Measurements from ENCODE around the gene AGAP3.
"Not testable (repeated sequence)": the region's sequence is repeated elsewhere in the genome, so short reads cannot be mapped to it uniquely, and the experiment has no call there.

The AGAP3 gene

DNA sequence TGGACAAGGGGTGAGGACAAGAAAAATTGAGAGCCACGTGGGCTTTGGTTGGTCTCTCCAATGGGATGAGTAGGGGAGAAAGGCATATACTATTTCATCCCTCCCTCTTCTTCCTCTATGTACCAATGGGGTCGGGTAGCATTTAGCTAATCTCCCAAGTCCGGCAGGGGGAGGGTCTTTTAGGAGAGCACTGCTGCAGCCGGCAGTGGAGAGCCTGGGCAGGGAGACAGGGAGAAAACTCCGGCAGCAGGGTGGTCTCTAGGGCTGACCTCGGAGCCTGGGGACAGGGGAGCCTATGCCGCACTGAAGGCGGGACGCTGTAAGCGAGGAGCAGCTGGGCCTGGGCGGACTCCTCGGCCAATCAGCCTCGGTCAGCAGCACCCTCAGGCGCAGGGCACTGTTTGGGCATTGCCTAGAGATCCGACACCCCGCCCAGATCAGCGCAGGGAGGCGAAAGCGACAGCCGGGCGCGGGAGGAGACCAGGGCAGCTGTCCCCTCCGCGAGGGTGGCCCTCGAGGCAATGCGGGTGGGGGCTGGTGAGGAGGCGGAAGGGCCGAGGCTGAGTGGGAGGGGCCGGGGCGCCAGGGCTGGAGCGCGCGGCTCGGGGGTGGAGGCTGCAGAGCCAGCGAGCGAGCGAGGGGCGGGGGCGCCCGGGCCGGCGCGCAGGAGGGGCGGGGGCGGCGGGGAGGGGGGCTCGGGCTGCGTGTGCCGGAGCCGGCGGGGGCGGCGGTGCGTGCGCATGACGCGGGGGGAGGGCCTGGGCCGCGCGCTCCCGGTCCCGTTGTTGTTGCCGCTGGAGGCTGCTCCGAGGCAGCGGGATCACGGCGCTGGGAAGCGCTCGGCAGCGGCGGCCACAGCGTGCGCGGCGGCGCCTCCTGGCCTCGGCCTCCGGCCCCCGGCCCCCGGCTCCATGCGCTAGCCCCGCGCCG, at the start of gene AGAP3:
AGAP3 (plus strand) TSS at position 785 of the 930 bp plus-strand sequence. CDS start 267 bp downstream, outside the sequence.
- ATAC-seq, result peak; percentile 58
- peak within 1 kb of the TSS; percentile 92 for H3K4me3 Mint-ChIP-seq
- H3K4me1 Mint-ChIP-seq, result peaks cover 58% of the 10 kb centered on the region

DNA sequence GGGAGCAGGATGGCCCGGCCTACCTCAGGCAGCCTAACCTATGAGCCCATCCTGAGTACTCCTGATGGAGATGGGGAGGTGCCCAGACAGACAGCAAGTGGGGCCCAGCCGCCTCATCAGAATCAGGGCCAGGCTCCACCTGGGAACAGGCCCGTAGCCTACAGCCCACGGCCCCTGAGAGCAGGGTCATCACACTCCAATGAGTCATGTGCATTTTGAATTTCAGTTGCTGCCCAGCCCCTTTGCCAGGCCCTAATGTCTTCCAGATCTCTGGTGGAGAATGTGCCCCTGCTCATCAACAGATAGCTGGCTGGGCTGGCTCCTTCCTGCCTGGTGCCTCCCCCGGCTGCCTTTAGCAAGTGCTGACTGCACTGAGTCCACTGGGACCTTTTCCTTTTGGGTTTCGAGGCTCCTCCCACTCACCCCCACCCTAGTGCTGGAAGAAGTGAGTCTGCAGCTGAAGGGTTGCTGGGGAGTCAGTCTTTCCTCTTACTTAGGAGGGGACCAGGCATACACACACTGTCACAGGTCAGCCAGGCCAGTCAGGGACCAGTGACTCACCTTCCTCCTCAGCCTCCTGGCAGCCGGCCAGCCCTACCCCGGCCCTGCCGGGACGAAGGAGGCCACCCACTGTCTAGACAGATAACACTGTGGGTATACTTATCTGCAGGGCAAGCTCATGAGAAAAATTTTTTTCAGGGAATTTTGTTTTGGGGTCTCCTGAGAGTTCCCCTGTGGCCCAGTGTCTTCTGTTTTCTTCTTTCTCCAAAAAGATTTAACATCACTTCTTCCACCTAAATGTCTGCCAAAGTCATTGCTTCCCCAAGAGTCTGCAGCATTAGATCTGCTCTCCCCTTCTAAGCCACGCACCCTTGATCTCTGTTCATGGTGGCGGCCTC, 47.1 kb upstream of the AGAP3 start:
- peaks cover 17% of the 10 kb centered on the region for H3K4me1 Mint-ChIP-seq
- ATAC-seq, result peak; percentile 86
- H3K9me3 Mint-ChIP-seq, result no peaks in the 10 kb centered on the region
- peaks cover 27% of the 10 kb centered on the region for H3K36me3 Mint-ChIP-seq
- no peaks in the 10 kb centered on the region for H3K27me3 Mint-ChIP-seq
- H3K4me3 Mint-ChIP-seq, result no peak overlapping the region
- H3K27ac Mint-ChIP-seq, result peak overlapping the region; percentile 69

More for the DNA sequence above, at the start of gene AGAP3:
- H3K27me3 Mint-ChIP-seq, result no peaks in the 10 kb centered on the region
- H3K27ac Mint-ChIP-seq, result peak within 1 kb of the TSS; percentile 94
- H3K36me3 Mint-ChIP-seq, result no peaks in the 10 kb centered on the region
- no peaks in the 10 kb centered on the region for H3K9me3 Mint-ChIP-seq

DNA sequence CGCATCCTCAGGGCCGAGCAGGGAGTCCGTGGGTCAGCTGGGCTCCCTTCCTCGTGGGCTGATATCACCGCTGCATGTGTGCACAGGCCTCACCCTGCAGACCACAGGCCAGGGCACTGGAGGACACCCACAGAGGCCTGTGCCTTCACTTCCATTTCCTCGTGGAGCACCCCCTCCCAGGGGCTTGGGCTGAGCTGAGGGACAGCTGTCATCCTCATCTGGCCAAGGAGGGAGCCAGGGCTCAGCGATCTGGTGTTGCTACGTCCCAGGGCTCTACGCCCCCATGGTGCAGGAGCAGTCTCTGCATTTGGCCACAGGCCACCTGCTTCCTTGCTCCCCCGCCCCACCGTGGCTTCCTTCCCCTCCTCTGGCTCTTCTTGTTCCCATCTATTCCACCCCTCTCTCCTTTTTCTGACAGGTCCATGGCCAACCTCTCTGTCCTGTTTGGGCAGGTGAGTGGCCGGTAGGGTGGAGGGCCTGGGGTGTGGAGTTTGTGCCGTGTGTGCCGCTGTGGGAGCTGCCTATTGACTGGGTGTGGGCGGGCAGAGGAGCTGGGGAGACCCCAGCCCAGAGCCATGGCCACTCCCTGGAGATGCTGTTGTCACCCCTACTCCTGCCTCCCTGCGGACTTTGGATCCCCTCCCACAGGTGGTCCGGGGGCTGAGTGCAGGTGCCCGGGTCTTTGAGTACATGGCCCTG, 46.3 kb upstream of the AGAP3 start:
- H3K36me3 Mint-ChIP-seq, result peaks cover 27% of the 10 kb centered on the region
- H3K9me3 Mint-ChIP-seq, result no peaks in the 10 kb centered on the region
- peaks cover 17% of the 10 kb centered on the region for H3K4me1 Mint-ChIP-seq
- H3K27ac Mint-ChIP-seq, result peak overlapping the region; percentile 69
- no peak for ATAC-seq
- no peak overlapping the region for H3K4me3 Mint-ChIP-seq
- no peaks in the 10 kb centered on the region for H3K27me3 Mint-ChIP-seq

DNA sequence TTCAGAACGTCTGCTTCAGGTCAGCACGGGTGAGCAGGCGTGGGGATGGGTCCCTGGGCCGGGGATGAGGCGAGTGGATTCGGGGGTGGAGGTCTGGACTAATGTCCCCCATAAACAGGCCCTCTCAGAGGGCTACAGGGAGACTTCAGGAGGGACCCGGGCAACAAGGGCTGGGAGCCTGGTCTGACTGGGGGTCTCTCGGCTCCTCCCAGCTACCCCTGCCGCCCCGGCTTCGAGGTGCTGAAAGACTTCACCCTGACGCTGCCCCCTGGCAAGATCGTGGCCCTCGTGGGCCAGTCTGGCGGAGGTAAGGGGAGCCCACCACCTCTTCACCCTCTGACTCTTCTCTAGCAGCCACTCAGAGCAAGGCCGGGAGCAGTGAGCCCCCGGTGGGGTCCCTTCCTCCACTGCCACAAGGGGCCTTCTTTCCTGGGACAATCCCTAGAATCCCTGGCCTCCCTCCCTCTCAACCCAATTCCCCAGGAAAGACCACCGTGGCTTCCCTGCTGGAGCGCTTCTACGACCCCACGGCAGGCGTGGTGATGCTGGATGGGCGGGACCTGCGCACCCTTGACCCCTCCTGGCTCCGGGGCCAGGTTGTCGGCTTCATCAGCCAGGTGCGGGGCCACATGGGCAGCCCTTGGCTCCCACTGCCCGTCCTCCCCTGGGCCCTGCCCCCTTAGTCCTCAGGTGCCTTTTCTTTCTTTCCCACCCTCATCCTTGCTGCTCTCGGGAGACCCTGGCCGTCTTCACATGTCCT, 45.5 kb upstream of the AGAP3 start:
- no peaks in the 10 kb centered on the region for H3K27me3 Mint-ChIP-seq
- no peaks in the 10 kb centered on the region for H3K9me3 Mint-ChIP-seq
- peaks cover 24% of the 10 kb centered on the region for H3K36me3 Mint-ChIP-seq
- H3K27ac Mint-ChIP-seq, result no peak overlapping the region
- H3K4me1 Mint-ChIP-seq, result peaks cover 17% of the 10 kb centered on the region
- H3K4me3 Mint-ChIP-seq, result no peak overlapping the region
- no peak for ATAC-seq

DNA sequence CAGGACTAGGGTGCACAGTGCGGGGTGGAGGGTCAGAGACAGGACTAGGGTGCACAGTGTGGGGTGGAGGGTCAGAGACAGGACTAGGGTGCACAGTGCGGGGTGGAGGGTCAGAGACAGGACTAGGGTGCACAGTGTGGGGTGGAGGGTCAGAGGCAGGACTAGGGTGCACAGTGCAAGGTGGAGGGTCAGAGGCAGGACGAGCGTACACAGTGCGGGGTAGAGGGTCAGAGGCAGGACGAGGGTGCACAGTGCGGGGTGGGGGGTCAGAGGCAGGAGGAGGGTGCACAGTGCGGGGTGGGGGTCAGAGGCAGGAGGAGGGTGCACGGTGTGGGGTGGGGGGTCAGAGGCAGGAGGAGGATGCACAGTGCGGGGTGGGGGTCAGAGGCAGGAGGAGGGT, 42.8 kb upstream of the AGAP3 start:
- not testable (repeated sequence) for ATAC-seq
- peaks cover 13% of the 10 kb centered on the region for H3K36me3 Mint-ChIP-seq

DNA sequence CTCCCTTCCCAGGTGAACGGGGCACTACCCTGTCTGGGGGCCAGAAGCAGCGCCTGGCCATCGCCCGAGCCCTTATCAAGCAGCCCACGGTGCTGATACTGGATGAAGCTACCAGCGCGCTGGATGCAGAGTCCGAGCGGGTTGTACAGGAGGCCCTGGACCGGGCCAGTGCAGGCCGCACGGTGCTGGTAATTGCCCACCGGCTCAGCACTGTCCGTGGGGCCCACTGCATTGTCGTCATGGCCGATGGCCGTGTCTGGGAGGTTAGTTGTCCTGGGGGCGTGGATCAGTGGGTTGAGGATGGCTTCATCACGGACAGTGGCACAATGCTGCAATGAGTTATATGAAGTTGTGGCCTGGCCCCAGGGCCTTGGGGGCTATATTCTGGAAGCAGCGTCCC, 42.3 kb upstream of the AGAP3 start:
- Mint-ChIP-seq H3K4me3 (no peak overlapping the region), H3K9me3 (no peaks in the 10 kb centered on the region), H3K27me3 (no peaks in the 10 kb centered on the region), H3K27ac (no peak overlapping the region), H3K36me3 (peaks cover 13% of the 10 kb centered on the region), H3K4me1 (peaks cover 19% of the 10 kb centered on the region)
- no peak for ATAC-seq

More for the DNA sequence above, 42.8 kb upstream of the AGAP3 start:
- H3K4me1 Mint-ChIP-seq, result peaks cover 18% of the 10 kb centered on the region
- not testable (repeated sequence) for H3K4me3 Mint-ChIP-seq, H3K27ac Mint-ChIP-seq, H3K27me3 Mint-ChIP-seq, H3K9me3 Mint-ChIP-seq

DNA sequence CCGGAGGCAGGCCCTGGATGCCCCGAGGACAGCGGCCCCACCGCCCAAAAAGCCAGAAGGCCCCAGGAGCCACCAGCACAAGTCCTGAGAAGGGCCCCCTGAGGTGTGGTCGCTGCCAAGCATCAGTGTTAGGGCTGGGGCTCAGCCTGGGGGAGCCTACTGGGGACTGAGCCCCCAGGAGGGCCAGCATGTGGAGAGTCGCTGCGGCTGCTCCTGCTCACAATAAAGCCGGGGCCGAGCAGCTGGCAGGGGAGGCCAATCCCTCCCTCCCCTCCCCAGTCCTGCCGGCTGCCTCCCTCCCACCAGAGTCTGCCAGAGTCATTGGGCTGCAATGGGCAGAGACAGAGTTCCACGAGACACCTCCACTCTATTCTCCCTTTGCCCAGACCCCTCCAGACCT, 41.0 kb upstream of the AGAP3 start:
- ATAC-seq, result no peak
- Mint-ChIP-seq H3K4me1 (peaks cover 6% of the 10 kb centered on the region), H3K27ac (no peak overlapping the region), H3K4me3 (no peak overlapping the region), H3K27me3 (peaks cover 7% of the 10 kb centered on the region), H3K36me3 (peaks cover 13% of the 10 kb centered on the region), H3K9me3 (no peaks in the 10 kb centered on the region)

DNA sequence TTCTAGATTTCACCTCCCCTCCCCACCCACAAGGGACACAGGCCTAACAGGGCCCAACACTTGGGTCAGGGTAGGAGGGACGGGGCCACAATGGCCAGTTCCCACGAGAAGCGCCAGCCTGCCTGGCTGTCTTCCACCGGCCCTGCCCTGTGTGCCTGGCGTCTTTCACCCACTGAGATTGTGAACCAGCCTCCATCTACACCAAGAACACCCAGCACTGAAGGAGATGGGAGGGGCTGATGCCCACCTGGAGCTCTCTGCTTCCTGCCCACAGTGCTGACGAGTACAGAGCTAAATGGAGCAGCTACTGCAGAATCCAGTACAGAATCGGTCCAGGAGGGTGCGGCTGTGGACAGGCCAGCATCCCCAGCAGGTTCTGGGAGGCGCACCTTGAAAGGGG, 40.3 kb upstream of the AGAP3 start:
- ATAC-seq, result no peak
- H3K4me3 Mint-ChIP-seq, result no peak overlapping the region
- H3K27ac Mint-ChIP-seq, result no peak overlapping the region
- peaks cover 13% of the 10 kb centered on the region for H3K36me3 Mint-ChIP-seq
- H3K27me3 Mint-ChIP-seq, result peaks cover 11% of the 10 kb centered on the region
- H3K4me1 Mint-ChIP-seq, result peaks cover 5% of the 10 kb centered on the region
- no peaks in the 10 kb centered on the region for H3K9me3 Mint-ChIP-seq

DNA sequence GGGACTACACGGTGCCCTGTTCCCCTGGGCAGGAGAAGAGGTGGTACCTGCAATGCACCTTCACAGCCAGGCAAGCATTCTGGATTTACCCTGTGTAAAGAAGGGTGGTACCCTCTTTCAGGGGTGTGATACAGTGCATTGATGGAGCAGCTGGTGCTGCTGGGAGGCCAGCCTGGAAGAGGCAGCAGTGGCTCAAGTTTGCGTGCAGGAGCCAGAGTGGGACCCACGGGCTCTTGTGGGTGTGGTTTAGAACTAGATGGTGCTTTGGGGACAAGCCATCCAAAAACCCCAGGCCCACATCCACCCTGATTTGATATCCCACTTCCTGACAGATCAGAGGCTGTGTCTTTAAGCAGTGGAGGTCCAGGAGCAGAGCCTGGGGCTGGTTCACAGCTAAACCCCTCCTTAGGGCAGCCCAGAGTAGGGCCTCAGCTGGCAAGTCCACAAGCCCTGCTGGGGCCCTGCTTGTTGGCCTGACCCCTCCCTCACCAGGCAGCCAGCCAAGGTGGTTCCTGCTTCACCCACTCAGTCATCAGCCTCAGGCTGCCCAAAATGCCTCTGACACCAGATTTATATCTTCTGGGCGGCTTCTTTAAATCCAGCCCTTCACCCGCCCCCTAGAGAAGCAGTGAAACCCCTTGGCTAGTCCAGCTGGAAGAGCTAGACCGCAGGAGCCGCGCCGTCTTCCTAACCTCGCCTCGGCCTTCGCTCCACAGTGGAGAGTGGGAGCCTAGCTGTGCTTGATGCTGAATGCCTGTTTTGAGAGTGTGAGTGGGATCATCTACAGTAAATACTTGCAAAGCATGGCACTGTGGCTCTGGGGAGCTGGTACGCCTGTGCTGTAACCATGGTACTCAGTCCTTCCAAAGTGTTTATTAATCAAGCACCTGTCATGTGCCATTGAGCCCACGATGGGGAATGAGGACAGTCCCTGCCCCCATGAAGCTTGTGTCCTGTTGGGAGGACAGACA, 39.4 kb upstream of the AGAP3 start:
- peaks cover 10% of the 10 kb centered on the region for H3K4me1 Mint-ChIP-seq
- H3K9me3 Mint-ChIP-seq, result no peaks in the 10 kb centered on the region
- H3K36me3 Mint-ChIP-seq, result peaks cover 8% of the 10 kb centered on the region
- no peak overlapping the region for H3K4me3 Mint-ChIP-seq
- H3K27me3 Mint-ChIP-seq, result peaks cover 15% of the 10 kb centered on the region
- H3K27ac Mint-ChIP-seq, result no peak overlapping the region
- ATAC-seq, result no peak

DNA sequence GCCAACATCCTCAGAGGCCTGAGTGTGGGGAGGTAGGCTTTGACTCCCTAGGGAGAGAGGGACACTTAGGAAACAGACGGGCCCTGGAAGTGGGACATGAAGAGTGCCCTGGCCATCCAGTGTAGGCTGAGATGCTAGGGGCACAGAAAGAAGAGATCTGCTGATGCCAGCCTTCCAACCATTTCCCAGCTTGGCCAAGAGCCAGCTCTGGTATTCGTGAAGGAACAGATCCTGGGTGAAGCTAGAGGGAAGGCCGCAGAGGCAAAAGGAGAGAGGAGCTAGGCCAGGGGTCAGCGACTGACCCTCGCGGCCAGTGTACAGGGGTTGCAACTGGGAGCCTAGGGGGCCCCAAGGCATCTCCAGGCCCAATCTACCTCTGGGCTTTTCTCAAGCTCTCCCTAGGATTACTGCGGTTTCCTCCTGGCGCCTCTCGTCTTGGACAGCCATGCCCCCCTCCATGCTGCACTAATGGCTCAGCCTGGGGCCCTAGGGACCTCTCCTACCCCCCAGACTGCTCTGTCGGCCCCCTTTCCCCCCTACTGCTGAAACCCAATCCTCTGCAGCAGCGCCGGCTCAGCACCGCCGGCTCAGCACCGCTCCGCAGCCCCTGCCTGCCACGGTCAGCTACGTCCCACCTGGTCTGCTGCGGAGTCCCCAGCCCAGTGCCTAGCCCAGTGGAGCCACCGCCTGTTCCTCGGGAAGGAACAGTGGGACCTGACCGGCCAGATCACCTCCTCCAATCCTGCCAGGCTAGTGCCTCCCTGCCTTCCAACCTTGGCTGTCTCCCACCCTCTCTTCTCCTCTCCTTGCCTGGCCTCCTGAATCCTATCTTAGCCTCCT, 38.1 kb upstream of the AGAP3 start, which contains the start of gene ASIC3:
ASIC3 (plus strand) TSS at position 556 of the 840 bp plus-strand sequence. CDS start 355 bp downstream, outside the sequence.
- peaks cover 27% of the 10 kb centered on the region for H3K27me3 Mint-ChIP-seq
- H3K9me3 Mint-ChIP-seq, result no peaks in the 10 kb centered on the region
- H3K4me3 Mint-ChIP-seq, result no peak within 1 kb of the TSS
- H3K36me3 Mint-ChIP-seq, result peaks cover 15% of the 10 kb centered on the region
- peaks cover 10% of the 10 kb centered on the region for H3K4me1 Mint-ChIP-seq
- H3K27ac Mint-ChIP-seq, result no peak within 1 kb of the TSS
- ATAC-seq, result no peak

DNA sequence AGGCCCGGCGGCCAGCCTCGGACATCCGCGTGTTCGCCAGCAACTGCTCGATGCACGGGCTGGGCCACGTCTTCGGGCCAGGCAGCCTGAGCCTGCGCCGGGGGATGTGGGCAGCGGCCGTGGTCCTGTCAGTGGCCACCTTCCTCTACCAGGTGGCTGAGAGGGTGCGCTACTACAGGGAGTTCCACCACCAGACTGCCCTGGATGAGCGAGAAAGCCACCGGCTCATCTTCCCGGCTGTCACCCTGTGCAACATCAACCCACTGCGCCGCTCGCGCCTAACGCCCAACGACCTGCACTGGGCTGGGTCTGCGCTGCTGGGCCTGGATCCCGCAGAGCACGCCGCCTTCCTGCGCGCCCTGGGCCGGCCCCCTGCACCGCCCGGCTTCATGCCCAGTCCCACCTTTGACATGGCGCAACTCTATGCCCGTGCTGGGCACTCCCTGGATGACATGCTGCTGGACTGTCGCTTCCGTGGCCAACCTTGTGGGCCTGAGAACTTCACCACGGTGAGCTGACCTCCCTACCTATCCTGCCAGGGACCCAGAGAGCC, 37.3 kb upstream of the AGAP3 start:
- Mint-ChIP-seq H3K27ac (no peak overlapping the region), H3K27me3 (peaks cover 27% of the 10 kb centered on the region), H3K4me1 (peaks cover 10% of the 10 kb centered on the region), H3K9me3 (no peaks in the 10 kb centered on the region), H3K4me3 (no peak overlapping the region), H3K36me3 (peaks cover 21% of the 10 kb centered on the region)
- no peak for ATAC-seq

DNA sequence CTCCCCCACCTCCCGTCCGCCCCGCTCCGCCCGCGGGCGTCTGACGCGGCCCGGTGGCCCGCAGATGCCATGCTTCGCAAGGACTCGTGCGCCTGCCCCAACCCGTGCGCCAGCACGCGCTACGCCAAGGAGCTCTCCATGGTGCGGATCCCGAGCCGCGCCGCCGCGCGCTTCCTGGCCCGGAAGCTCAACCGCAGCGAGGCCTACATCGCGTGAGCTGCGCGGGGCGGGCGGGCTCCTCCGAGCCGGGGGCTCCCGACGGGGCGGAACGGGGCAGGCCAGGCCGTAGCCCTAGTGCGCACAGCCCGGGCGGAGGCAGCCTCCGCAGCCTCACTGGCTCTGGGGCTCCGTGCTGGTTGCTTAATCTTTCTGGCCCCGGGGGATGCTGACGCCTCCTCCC, 35.2 kb upstream of the AGAP3 start:
- peaks cover 31% of the 10 kb centered on the region for H3K36me3 Mint-ChIP-seq
- H3K4me1 Mint-ChIP-seq, result peaks cover 10% of the 10 kb centered on the region
- H3K9me3 Mint-ChIP-seq, result no peaks in the 10 kb centered on the region
- peaks cover 27% of the 10 kb centered on the region for H3K27me3 Mint-ChIP-seq
- peak; percentile 14 for ATAC-seq
- no peak overlapping the region for H3K4me3 Mint-ChIP-seq
- no peak overlapping the region for H3K27ac Mint-ChIP-seq

Data from stimulated activated memory B cell treated with anti-CD40 and anti-IgM and Interleukin-4, amounts not matched to agents 10 μg/mL and 1 μg/mL and 100 μg/mL, for 72 hours (primary cell).